Body of pancreas (tissue), 4 donors: ENCODE measurements around the gene THSD7A.

Experiments used
- POLR2A ChIP-seq, 3 donors: fragments of 450-650 bp; IDR thresholded peaks; one replicate each; pipeline ENCODE4 v1.6.1; 2016; ENCODE audit warnings: antibody characterized with exemption in 3 of 3, mild to moderate bottlenecking in 2 of 3
- TF ChIP-seq, protein P1 (sequence below), 7 experiments: fragments of 450-650 bp in 4 of 7; fragments of 200-600 bp in 3 of 7; sonication (generic) in 3 of 7; IDR thresholded peaks; one replicate each; pipeline ENCODE4 v1.5.1; 2016 to 2019; ENCODE audit warnings: antibody characterized with exemption in 7 of 7

- TF ChIP-seq, protein P1, sequence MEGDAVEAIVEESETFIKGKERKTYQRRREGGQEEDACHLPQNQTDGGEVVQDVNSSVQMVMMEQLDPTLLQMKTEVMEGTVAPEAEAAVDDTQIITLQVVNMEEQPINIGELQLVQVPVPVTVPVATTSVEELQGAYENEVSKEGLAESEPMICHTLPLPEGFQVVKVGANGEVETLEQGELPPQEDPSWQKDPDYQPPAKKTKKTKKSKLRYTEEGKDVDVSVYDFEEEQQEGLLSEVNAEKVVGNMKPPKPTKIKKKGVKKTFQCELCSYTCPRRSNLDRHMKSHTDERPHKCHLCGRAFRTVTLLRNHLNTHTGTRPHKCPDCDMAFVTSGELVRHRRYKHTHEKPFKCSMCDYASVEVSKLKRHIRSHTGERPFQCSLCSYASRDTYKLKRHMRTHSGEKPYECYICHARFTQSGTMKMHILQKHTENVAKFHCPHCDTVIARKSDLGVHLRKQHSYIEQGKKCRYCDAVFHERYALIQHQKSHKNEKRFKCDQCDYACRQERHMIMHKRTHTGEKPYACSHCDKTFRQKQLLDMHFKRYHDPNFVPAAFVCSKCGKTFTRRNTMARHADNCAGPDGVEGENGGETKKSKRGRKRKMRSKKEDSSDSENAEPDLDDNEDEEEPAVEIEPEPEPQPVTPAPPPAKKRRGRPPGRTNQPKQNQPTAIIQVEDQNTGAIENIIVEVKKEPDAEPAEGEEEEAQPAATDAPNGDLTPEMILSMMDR (IDR thresholded peaks at IDR 0.05): no peak
- no peak for TF ChIP-seq POLR2A (IDR thresholded peaks at IDR 0.05)
These were observed 130.0 kb downstream of the THSD7A start for GRCh38 chr7:11701829-11702560.
